Body of pancreas (tissue), 4 donors: ENCODE measurements around the gene PPFIBP2.

Source experiments
- POLR2A ChIP-seq, 3 donors: fragments of 450-650 bp; IDR thresholded peaks; one replicate each; pipeline ENCODE4 v1.6.1; 2016; ENCODE audit warnings: antibody characterized with exemption in 3 of 3, mild to moderate bottlenecking in 2 of 3
- TF ChIP-seq, protein P1 (sequence below), 7 experiments: fragments of 450-650 bp in 4 of 7; fragments of 200-600 bp in 3 of 7; sonication (generic) in 3 of 7; IDR thresholded peaks; one replicate each; pipeline ENCODE4 v1.5.1; 2016 to 2019; ENCODE audit warnings: antibody characterized with exemption in 7 of 7

DNA sequence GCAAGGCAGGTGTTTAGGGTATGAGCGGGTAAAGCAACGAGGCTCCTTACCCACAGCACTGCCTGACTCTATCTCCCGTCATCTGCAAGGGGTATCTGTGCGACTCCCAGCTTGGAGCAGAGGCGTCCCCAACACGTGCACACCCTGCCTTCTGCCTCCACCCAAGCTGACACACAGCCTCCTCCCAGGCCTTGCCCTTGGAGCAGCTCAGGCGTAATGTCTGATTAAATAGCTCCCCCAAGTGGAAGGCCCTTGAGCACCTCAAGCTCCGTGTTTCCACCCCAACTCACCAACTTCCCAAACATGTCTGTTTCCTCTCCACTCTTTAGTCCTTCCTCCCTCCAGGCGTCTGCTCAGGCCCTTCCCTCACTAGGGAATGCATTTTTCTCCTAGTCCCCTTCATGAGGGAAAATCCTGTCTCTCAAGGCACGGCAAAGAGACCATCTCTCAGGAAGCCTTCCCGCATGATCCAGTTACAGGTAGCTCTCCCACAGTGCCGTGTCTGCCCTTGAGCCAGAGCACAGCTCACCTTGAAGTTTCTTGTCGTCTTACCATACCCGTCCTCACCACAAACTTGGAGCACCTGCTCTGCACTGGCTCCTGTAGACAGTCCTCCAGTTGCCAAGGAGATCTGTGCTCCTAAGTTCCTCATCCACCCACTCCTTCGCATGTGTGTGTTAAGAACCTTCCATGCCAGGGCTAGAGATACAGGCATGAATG, 143.7 kb downstream of the PPFIBP2 start:
- TF ChIP-seq, protein P1, sequence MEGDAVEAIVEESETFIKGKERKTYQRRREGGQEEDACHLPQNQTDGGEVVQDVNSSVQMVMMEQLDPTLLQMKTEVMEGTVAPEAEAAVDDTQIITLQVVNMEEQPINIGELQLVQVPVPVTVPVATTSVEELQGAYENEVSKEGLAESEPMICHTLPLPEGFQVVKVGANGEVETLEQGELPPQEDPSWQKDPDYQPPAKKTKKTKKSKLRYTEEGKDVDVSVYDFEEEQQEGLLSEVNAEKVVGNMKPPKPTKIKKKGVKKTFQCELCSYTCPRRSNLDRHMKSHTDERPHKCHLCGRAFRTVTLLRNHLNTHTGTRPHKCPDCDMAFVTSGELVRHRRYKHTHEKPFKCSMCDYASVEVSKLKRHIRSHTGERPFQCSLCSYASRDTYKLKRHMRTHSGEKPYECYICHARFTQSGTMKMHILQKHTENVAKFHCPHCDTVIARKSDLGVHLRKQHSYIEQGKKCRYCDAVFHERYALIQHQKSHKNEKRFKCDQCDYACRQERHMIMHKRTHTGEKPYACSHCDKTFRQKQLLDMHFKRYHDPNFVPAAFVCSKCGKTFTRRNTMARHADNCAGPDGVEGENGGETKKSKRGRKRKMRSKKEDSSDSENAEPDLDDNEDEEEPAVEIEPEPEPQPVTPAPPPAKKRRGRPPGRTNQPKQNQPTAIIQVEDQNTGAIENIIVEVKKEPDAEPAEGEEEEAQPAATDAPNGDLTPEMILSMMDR (IDR thresholded peaks at IDR 0.05), result peak; percentile 26 to 88 (median 71)
- TF ChIP-seq POLR2A (IDR thresholded peaks at IDR 0.05), result no peak
